Measurements from ENCODE around the gene SIAH2. TPM values are rescaled to one million over a fixed set of nuclear protein-coding genes. Genes with fewer than 3 reads are reported as not detected.

The SIAH2 gene
- total RNA-seq, 1 donor from 2014 or later = 27.6 TPM

GRCh38 chr3:150773616-150774192, 10.7 kb upstream of the SIAH2 start:
- Mint-ChIP-seq H3K9me3 (ENCODE audit: unreplicated experiment) (no peaks in the 10 kb centered on the region), H3K4me1 (ENCODE audit: unreplicated experiment) (peaks cover 12% of the 10 kb centered on the region), H3K27me3 (ENCODE audit: unreplicated experiment) (no peaks in the 10 kb centered on the region), H3K27ac (ENCODE audit: unreplicated experiment) (no peak overlapping the region), H3K4me3 (ENCODE audit: unreplicated experiment) (no peak overlapping the region), H3K36me3 (ENCODE audit: unreplicated experiment) (no peaks in the 10 kb centered on the region)
- TF ChIP-seq, protein P1, sequence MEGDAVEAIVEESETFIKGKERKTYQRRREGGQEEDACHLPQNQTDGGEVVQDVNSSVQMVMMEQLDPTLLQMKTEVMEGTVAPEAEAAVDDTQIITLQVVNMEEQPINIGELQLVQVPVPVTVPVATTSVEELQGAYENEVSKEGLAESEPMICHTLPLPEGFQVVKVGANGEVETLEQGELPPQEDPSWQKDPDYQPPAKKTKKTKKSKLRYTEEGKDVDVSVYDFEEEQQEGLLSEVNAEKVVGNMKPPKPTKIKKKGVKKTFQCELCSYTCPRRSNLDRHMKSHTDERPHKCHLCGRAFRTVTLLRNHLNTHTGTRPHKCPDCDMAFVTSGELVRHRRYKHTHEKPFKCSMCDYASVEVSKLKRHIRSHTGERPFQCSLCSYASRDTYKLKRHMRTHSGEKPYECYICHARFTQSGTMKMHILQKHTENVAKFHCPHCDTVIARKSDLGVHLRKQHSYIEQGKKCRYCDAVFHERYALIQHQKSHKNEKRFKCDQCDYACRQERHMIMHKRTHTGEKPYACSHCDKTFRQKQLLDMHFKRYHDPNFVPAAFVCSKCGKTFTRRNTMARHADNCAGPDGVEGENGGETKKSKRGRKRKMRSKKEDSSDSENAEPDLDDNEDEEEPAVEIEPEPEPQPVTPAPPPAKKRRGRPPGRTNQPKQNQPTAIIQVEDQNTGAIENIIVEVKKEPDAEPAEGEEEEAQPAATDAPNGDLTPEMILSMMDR (IDR thresholded peaks at IDR 0.05) = no peak
- DNase-seq (ENCODE audit: extremely low spot score, unreplicated experiment) = no peak

- Mint-ChIP-seq H3K36me3 (ENCODE audit: unreplicated experiment) (no peaks in the 10 kb centered on the region), H3K4me1 (ENCODE audit: unreplicated experiment) (peaks cover 12% of the 10 kb centered on the region), H3K9me3 (ENCODE audit: unreplicated experiment) (no peaks in the 10 kb centered on the region), H3K4me3 (ENCODE audit: unreplicated experiment) (no peak overlapping the region), H3K27me3 (ENCODE audit: unreplicated experiment) (no peaks in the 10 kb centered on the region), H3K27ac (ENCODE audit: unreplicated experiment) (no peak overlapping the region)
- no peak for DNase-seq (ENCODE audit: extremely low spot score, unreplicated experiment)
- TF ChIP-seq, protein P1 (IDR thresholded peaks at IDR 0.05) = no peak
These were observed 8.6 kb upstream of the SIAH2 start for GRCh38 chr3:150771600-150771999.

DNA sequence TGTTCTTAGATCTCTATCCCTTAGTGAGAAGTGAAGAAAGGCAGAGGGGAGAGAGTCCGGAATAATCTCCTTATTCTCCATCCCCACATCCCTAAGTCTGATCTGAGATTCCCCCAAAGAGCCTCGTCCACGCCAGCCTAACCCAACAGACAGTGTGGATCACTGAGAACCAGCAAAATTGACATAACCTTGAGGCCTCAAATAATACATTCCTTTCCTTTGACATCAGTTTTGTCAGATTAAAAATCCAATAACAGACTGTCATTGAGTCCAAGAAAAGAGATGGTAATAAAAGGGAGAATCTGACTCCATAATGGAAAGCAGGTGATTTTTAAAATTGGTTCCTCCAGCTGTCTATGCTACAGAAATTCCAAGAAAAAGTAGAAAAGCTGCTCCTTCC, 7.7 kb upstream of the SIAH2 start:
- no peak overlapping the region for H3K4me3 Mint-ChIP-seq (ENCODE audit: unreplicated experiment)
- DNase-seq (ENCODE audit: extremely low spot score, unreplicated experiment) = no peak
- no peaks in the 10 kb centered on the region for H3K27me3 Mint-ChIP-seq (ENCODE audit: unreplicated experiment)

GRCh38 chr3:150766742-150767141, 3.8 kb upstream of the SIAH2 start:
- Mint-ChIP-seq H3K27me3 (ENCODE audit: unreplicated experiment) (no peaks in the 10 kb centered on the region), H3K4me3 (ENCODE audit: unreplicated experiment) (no peak overlapping the region), H3K36me3 (ENCODE audit: unreplicated experiment) (no peaks in the 10 kb centered on the region), H3K4me1 (ENCODE audit: unreplicated experiment) (peaks cover 22% of the 10 kb centered on the region), H3K27ac (ENCODE audit: unreplicated experiment) (no peak overlapping the region), H3K9me3 (ENCODE audit: unreplicated experiment) (no peaks in the 10 kb centered on the region)
- no peak for DNase-seq (ENCODE audit: extremely low spot score, unreplicated experiment)
- TF ChIP-seq, protein P1 (IDR thresholded peaks at IDR 0.05) = no peak

More for the DNA sequence above, 7.7 kb upstream of the SIAH2 start:
- Mint-ChIP-seq H3K9me3 (ENCODE audit: unreplicated experiment) (no peaks in the 10 kb centered on the region), H3K4me1 (ENCODE audit: unreplicated experiment) (peaks cover 12% of the 10 kb centered on the region), H3K27ac (ENCODE audit: unreplicated experiment) (no peak overlapping the region), H3K36me3 (ENCODE audit: unreplicated experiment) (no peaks in the 10 kb centered on the region)
- TF ChIP-seq, protein P1 (IDR thresholded peaks at IDR 0.05) = no peak

DNA sequence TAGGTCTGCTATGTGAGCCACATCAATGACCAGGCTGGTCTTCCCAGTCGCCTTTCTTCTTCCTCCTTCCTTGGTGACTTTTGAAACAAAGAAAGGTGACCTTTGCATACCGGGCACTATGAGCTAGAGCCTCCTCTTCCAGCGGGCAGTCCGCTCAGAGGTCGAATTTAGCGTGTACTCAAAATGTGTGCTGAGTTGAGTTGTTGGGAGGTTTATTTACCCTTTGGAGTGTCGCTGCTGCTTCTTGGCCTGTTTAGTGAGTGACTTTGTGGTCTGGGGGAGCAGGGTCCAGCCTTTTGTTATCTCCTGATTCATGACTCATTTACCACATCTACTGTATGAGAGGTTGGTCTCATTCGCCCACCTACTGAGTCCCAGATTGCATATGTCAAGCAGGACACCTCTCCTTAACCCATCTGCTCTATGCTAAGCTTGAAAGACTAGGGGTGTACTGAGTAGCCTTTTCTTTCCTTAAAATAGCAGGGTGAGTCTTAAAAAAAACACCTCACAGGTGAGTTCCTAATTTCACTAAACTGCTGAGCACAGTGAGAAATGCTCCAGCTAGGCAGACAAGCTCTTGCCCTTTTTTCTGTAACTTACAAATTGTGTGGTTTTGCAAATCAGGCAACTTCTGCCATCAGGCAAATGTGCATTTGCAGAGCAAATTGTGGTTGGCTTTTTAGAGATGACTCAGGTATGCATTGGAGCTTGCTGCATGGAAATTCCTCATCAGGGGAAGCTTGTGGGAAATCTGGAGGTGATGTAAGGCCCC, 3.2 kb upstream of the SIAH2 start:
- TF ChIP-seq, protein P1 (IDR thresholded peaks at IDR 0.05) = no peak
- H3K4me3 Mint-ChIP-seq (ENCODE audit: unreplicated experiment) = no peak overlapping the region
- H3K27ac Mint-ChIP-seq (ENCODE audit: unreplicated experiment) = no peak overlapping the region
- peaks cover 26% of the 10 kb centered on the region for H3K4me1 Mint-ChIP-seq (ENCODE audit: unreplicated experiment)
- no peaks in the 10 kb centered on the region for H3K9me3 Mint-ChIP-seq (ENCODE audit: unreplicated experiment)
- no peaks in the 10 kb centered on the region for H3K36me3 Mint-ChIP-seq (ENCODE audit: unreplicated experiment)
- H3K27me3 Mint-ChIP-seq (ENCODE audit: unreplicated experiment) = no peaks in the 10 kb centered on the region
- no peak for DNase-seq (ENCODE audit: extremely low spot score, unreplicated experiment)

Data from osteocyte (in vitro differentiated cells).